GM18505 (cell line): ENCODE data around the gene RGMA.

Experiments used
- ATAC-seq: cut with Tn5 transposase; IDR thresholded peaks from one replicate; pipeline ENCODE4 v1.9.1; 2021; ENCODE audit not compliant: unreplicated experiment
- POLR2A ChIP-seq: IDR thresholded peaks from 4 replicates; pipeline ENCODE4 v1.6.1; 2011; ENCODE audit warnings: borderline replicate concordance; ENCODE audit not compliant: insufficient read depth, insufficient read length; ENCODE audit errors: extremely low read depth

Gene RGMA

DNA sequence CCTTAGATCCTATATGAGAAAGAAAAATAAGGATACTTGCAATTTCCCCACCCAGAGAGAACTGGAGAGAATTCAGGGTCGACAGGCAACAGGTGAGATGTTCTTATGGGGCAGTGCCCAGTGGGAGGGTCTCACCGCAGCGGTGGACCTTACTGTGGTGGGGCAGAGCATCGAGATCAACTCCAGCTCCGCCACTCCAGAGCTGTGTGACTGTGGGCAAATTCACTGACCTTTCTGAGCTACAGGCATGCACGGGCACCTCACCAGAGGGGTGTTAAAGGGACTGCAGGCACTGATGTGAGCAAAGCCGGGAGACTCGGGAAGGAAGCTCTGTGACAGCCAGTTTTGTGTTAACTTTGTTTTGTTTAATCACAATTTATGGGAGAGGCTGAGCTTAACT, 30.9 kb downstream of the RGMA start:
- no peak for ATAC-seq

DNA sequence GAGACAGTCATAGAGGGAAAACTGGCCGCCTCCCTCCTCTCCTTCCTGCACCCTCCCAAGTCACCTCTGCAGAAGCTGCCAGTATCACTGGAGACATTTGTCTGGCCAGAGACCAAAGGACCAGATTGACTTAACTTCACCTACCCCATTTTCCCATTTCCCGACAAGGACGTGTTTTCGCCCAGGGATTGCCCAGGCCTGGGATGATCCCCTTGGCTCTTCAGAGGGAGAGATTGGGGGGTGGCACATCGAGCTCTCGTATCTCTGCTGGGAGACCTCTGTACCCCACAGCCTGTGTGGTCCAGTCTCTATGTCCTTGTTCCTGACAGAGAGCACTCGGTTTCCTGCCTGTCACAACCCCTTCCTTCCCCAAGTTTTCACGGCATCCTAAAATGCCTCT, 31.4 kb downstream of the RGMA start:
- no peak for TF ChIP-seq POLR2A
- no peak for ATAC-seq

More for the DNA sequence above, 30.9 kb downstream of the RGMA start:
- TF ChIP-seq POLR2A: no peak

- no peak for ATAC-seq
- TF ChIP-seq POLR2A: no peak
Observed at GRCh38 chr15:93056836-93057235, 32.2 kb downstream of the RGMA start.

DNA sequence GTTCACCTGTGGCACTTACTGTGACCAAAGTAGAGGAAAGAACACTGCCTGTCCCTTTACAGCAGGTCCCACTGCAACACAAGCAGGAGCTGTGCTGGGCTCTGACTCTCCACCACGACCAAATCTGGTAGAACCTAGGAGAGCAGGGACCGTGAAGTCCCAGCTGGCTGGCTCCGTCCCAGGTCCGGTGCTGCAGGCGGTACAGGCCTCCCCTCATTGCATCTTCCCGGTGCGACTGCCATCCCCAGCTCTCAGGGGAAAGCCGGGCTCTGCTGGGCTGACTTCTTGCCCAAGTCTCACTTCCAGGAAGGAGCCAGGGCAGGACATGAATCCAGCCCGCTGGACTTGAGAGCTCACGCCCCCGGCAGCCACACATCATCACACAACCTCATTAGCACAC, 33.8 kb downstream of the RGMA start:
- no peak for ATAC-seq
- TF ChIP-seq POLR2A: no peak

GRCh38 chr15:93052090-93052879, 36.7 kb downstream of the RGMA start:
- ATAC-seq: no peak
- no peak for TF ChIP-seq POLR2A

- no peak for TF ChIP-seq POLR2A
- ATAC-seq: no peak
Observed at GRCh38 chr15:93051236-93052089, 37.5 kb downstream of the RGMA start.

DNA sequence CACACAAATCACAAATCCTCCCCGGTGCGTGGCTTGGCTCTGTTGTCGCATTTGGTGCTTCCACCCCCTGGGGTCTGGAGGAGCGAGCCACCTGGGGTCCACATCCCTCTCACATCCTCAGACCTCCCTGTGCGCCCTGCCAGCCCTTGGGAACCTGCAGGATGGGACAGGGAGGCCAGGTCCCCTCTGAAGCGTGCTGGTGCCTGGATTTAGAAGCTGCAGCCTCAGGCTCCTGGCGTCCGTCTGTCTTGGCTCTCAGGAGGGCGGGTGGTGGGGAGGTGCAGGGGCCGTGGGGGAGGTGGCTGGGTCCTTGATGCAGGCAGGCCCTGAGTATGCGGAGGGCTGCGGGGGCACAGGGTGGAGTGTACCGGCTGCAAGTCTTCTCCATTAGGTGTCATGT, 38.4 kb downstream of the RGMA start:
- no peak for TF ChIP-seq POLR2A
- ATAC-seq: no peak

- no peak for ATAC-seq
- TF ChIP-seq POLR2A: no peak
Observed at GRCh38 chr15:93049914-93050578, 39.0 kb downstream of the RGMA start.

DNA sequence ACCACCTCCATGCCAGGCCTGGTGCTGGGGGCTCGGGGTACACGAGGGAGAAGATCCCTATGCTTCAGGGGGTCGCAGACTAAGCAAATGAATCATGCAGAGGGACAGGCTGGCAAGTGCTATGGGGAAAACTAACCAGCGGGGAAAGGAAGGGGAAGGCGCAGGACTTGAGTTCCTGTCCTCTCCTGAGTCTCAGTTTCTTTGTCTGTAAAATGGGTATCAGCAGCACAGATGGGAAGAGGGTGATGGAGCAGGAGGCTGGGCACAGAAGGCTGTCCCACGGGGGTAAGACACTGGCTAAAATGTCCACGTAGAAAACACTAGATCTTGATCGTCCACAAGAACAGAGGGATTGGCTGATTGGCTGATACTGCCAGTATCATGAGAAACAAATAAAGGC, 39.8 kb downstream of the RGMA start:
- no peak for TF ChIP-seq POLR2A
- ATAC-seq: no peak

GRCh38 chr15:93048759-93049161, 40.3 kb downstream of the RGMA start:
- no peak for ATAC-seq
- TF ChIP-seq POLR2A: no peak

- TF ChIP-seq POLR2A: no peak
- ATAC-seq: no peak
Observed at GRCh38 chr15:93048426-93048721, 40.6 kb downstream of the RGMA start.

GRCh38 chr15:93047621-93048425, 41.2 kb downstream of the RGMA start:
- TF ChIP-seq POLR2A: no peak
- no peak for ATAC-seq

DNA sequence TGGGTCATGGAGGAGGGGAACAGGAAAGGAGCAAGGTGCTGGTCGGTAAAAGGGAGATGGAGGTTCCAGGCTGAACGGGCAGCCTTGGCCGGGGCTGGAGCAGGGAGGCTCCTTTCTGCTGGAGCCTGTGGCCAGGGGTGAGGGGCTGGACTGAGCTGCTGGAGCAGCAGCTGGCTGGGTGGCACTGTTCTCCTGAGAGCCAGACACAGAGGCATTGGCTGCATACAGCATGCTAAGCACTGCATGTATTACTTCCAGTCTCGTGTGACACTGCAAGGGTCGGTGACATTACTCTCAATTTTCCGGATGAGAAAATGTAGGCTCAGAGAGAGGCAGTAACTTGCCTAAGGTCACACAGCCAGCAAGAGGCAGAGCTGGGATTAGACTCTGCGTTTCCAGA, 42.3 kb downstream of the RGMA start:
- ATAC-seq: no peak
- no peak for TF ChIP-seq POLR2A
